Ovary (tissue), 3 donors: ENCODE measurements around the gene PMEL.

Experiments used
- POLR2A ChIP-seq: fragments of 450-650 bp; IDR thresholded peaks from one replicate; pipeline ENCODE4 v1.6.1; 2017; ENCODE audit warnings: antibody characterized with exemption, mild to moderate bottlenecking, moderate library complexity
- TF ChIP-seq, protein P1 (sequence below), 3 donors: fragments of 450-650 bp in 2 of 3; fragments of 200-600 bp in 1 of 3; IDR thresholded peaks; one replicate each; pipeline versions ENCODE4 v1.5.1 to v1.8.0; 2016 to 2022; ENCODE audit warnings: antibody characterized with exemption in 3 of 3, mild to moderate bottlenecking in 1 of 3
- donor health status: DM: no; HTN: no; CAD: no.

DNA sequence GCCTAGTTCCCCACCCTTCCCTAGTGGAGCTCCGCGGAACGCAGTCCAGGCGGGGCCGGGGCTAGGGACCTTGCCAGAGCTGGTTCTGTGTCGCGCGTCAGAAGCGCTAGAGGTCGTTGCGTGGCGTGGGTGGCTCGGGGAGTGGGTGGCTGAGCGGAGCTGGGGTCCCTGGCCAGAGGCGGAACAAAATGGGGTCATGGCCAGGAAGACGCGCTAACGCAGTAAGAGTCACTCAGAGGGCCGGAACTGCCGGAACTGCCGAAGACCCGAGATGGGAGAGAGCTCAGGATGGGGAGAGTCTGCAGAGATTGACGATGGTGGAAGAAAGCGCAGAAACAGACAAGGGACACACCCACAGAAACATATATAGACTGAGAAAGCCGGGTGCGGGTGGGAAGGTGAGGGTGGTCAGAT is 30.1 kb downstream of the PMEL start:
- TF ChIP-seq, protein P1, sequence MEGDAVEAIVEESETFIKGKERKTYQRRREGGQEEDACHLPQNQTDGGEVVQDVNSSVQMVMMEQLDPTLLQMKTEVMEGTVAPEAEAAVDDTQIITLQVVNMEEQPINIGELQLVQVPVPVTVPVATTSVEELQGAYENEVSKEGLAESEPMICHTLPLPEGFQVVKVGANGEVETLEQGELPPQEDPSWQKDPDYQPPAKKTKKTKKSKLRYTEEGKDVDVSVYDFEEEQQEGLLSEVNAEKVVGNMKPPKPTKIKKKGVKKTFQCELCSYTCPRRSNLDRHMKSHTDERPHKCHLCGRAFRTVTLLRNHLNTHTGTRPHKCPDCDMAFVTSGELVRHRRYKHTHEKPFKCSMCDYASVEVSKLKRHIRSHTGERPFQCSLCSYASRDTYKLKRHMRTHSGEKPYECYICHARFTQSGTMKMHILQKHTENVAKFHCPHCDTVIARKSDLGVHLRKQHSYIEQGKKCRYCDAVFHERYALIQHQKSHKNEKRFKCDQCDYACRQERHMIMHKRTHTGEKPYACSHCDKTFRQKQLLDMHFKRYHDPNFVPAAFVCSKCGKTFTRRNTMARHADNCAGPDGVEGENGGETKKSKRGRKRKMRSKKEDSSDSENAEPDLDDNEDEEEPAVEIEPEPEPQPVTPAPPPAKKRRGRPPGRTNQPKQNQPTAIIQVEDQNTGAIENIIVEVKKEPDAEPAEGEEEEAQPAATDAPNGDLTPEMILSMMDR (IDR thresholded peaks at IDR 0.05), result no peak
- TF ChIP-seq POLR2A, result no peak
